K562 (cell line): ENCODE results near the gene FASN. TPM values are rescaled to one million over a fixed set of nuclear protein-coding genes. Genes with fewer than 3 reads are reported as not detected.

Experiments
- ATAC-seq: fragments of 200-7000 bp; cut with Tn5 transposase; 3 replicates; pipeline ENCODE4 v1.9.1; 2020; ENCODE audit warnings: moderate library complexity
- BruUV-seq: library from RNA; stranded (reverse); fragments of 400-500 nt; replicated peaks from 2 replicates; lab custom pipeline; 2021; lab: Mats Ljungman, UMichigan
- CTCF ChIA-PET: fragments of 300-600 bp; formaldehyde crosslinking; extraction: SDS; loops from one replicate; lab custom pipeline; 2021; ENCODE audit warnings: low intra/inter-chr PET ratio; lab: Yijun Ruan, JAX
- POLR2A ChIA-PET: fragments of 300-600, 350-650 bp; sonication (Branson Sonifier 250); formaldehyde crosslinking; extraction: SDS; loops from one replicate; lab custom pipeline; 2021; ENCODE audit warnings: antibody characterized with exemption, inconsistent platforms; lab: Yijun Ruan, JAX
- DNase-seq, 4 experiments: peaks; one replicate each; pipeline versions ENCODE4 v3.0.0 to v3.0.0-alpha.2; 2011 to 2018; ENCODE audit warnings: low spot score in 3 of 4, mixed read lengths in 3 of 4; ENCODE audit errors: extremely low read depth in 1 of 4
- FAIRE-seq: peaks from 2 replicates; lab custom pipeline; 2011; peaks lifted over from hg19 to GRCh38; lab: Jason Lieb, UNC
- H2AFZ ChIP-seq: 2 replicates; pipeline ENCODE4 v1.6.0; 2011; ENCODE audit warnings: low read depth, low read length, control low read depth, inconsistent platforms
- H3K27ac ChIP-seq: fragments of 200-600 bp; 3 replicates; pipeline ENCODE4 v1.8.0; 2011; ENCODE audit warnings: low read depth, mild to moderate bottlenecking, control low read depth, inconsistent platforms, low read length, moderate library complexity, mixed read lengths; ENCODE audit errors: extremely low read depth
- H3K27me3 ChIP-seq, 2 experiments: fragments of 300-600 bp in 1 of 2; 2 replicates in 1 of 2; 3 replicates in 1 of 2; pipeline versions ENCODE4 v1.6.0 to v1.8.0; 2011; ENCODE audit warnings: inconsistent platforms in 2 of 2, low read length in 2 of 2, mild to moderate bottlenecking in 1 of 2, mixed read lengths in 1 of 2, moderate library complexity in 1 of 2; ENCODE audit not compliant: control insufficient read depth in 2 of 2, insufficient read depth in 2 of 2
- H3K36me3 ChIP-seq: fragments of 300-600 bp; 3 replicates; pipeline ENCODE4 v1.8.0; 2011; ENCODE audit warnings: mild to moderate bottlenecking, low read length, inconsistent platforms; ENCODE audit not compliant: control insufficient read depth, insufficient read depth
- H3K4me1 ChIP-seq, 2 experiments: fragments of 200-600 bp in 1 of 2; replicated peaks in 1 of 2; 2 replicates in 1 of 2; 3 replicates in 1 of 2; pipeline versions ENCODE4 v1.5.1 to v1.8.0; 2011; ENCODE audit warnings: inconsistent platforms in 2 of 2, low read length in 2 of 2, mild to moderate bottlenecking in 1 of 2, mixed read lengths in 1 of 2, moderate library complexity in 1 of 2; ENCODE audit not compliant: control insufficient read depth in 2 of 2, insufficient read depth in 2 of 2
- H3K4me2 ChIP-seq: 2 replicates; pipeline ENCODE4 v1.6.1; 2011; ENCODE audit warnings: low read length, control low read depth, inconsistent platforms, mixed read lengths; ENCODE audit not compliant: insufficient read depth
- H3K4me3 ChIP-seq: fragments of 200-600 bp; sonication (generic), shearing (Covaris generic); 2 replicates; pipeline ENCODE4 v1.5.1; 2016; ENCODE audit warnings: control low read depth, inconsistent platforms
- H3K79me2 ChIP-seq: fragments of 200-600 bp; 3 replicates; pipeline ENCODE4 v1.8.0; 2011; ENCODE audit warnings: low read length, inconsistent platforms; ENCODE audit not compliant: control insufficient read depth, insufficient read depth
- H3K9ac ChIP-seq, 2 experiments: 2 replicates each; pipeline versions ENCODE4 v1.6.0 to v1.6.1; 2011; ENCODE audit warnings: low read depth in 2 of 2, low read length in 2 of 2, control low read depth in 1 of 2, inconsistent platforms in 1 of 2, mild to moderate bottlenecking in 1 of 2, mixed read lengths in 1 of 2; ENCODE audit not compliant: insufficient read depth in 1 of 2
- H3K9me1 ChIP-seq: one replicate; pipeline ENCODE4 v1.6.0; 2011; ENCODE audit warnings: inconsistent platforms, mild to moderate bottlenecking, low read length, moderate library complexity; ENCODE audit not compliant: control insufficient read depth, insufficient read depth
- H3K9me3 ChIP-seq: replicated peaks from 2 replicates; pipeline ENCODE4 v1.5.1; 2011; ENCODE audit warnings: low read depth, low read length, inconsistent platforms; ENCODE audit not compliant: control insufficient read depth, insufficient read depth
- H4K20me1 ChIP-seq: replicated peaks from 2 replicates; pipeline ENCODE4 v1.6.1; 2011; ENCODE audit warnings: low read length, inconsistent platforms, mixed read lengths; ENCODE audit not compliant: control insufficient read depth, insufficient read depth
- DMBX1 ChIP-seq: fragments of 250-450 bp; sonication (Bioruptor Pico); IDR thresholded peaks from 2 replicates; pipeline ENCODE4 v1.8.0; 2022; ENCODE audit warnings: inconsistent platforms, mild to moderate bottlenecking, moderate library complexity, borderline replicate concordance
- EHMT2 ChIP-seq: fragments of 450-650 bp; IDR thresholded peaks from 2 replicates; pipeline ENCODE4 v1.6.1; 2018; ENCODE audit warnings: antibody characterized with exemption
- FOXA3 ChIP-seq, 2 experiments: fragments of 450-650 bp in 1 of 2; sonication (generic) in 1 of 2; formaldehyde crosslinking; IDR thresholded peaks in 1 of 2; conservative IDR thresholded peaks in 1 of 2; 2 replicates each; pipeline versions ENCODE4 v1.4.0 to v1.8.0; 2020 to 2022; ENCODE audit warnings: mild to moderate bottlenecking in 2 of 2, missing genetic modification reagents in 1 of 2
- FOXK2 ChIP-seq, 2 experiments: fragments of 450-650 bp; IDR thresholded peaks in 1 of 2; conservative IDR thresholded peaks in 1 of 2; 2 replicates each; pipeline ENCODE4 v1.6.1; 2016; ENCODE audit warnings: low read depth in 2 of 2, mild to moderate bottlenecking in 1 of 2
- HNRNPUL1 ChIP-seq: fragments of 200-400 bp; formaldehyde crosslinking; IDR thresholded peaks from 2 replicates; pipeline ENCODE4 v1.6.1; 2017; ENCODE audit warnings: low read length
- RB1 ChIP-seq: fragments of 450-650 bp; IDR thresholded peaks from 2 replicates; pipeline ENCODE4 v1.6.1; 2017; ENCODE audit warnings: low read depth, mild to moderate bottlenecking
- RBM25 ChIP-seq: fragments of 200-400 bp; formaldehyde crosslinking; IDR thresholded peaks from 2 replicates; pipeline ENCODE4 v1.6.1; 2018; ENCODE audit warnings: low read length, low read depth, moderate library complexity; ENCODE audit not compliant: severe bottlenecking
- SREBF1 ChIP-seq: fragments of 150-350 bp; IDR thresholded peaks from 2 replicates; pipeline ENCODE4 v1.6.1; 2014; ENCODE audit warnings: antibody characterized with exemption, low read depth, low read length, borderline replicate concordance
- ZKSCAN8 ChIP-seq: fragments of 200-800 bp; sonication (Bioruptor generic); IDR thresholded peaks from 2 replicates; pipeline ENCODE4 v1.6.1; 2016; ENCODE audit warnings: missing genetic modification characterization, missing compliant biosample characterization
- ZNF143 ChIP-seq: sonication (generic); formaldehyde crosslinking; IDR thresholded peaks from 2 replicates; pipeline ENCODE4 v1.9.0; 2022; ENCODE audit warnings: mild to moderate bottlenecking, missing genetic modification reagents
- ZSCAN29 ChIP-seq: fragments of 450-650 bp; IDR thresholded peaks from 2 replicates; pipeline ENCODE4 v1.6.1; 2017
- WGBS: fragments of 100-300 bp; shearing (Covaris generic); methylation state at CpG from one replicate; pipeline ENCODE4 v1.1.6; 2016; ENCODE audit warnings: low coverage, mixed read lengths; ENCODE audit not compliant: insufficient coverage; ENCODE audit errors: missing lambda C conversion rate; 5-methylcytosine and 5-hydroxymethylcytosine counted together
- in situ Hi-C: fragments of 300-500 bp; cut with MboI; formaldehyde crosslinking; loops from 4 replicates; pipeline ENCODE4 v1.15.0; 2018; ENCODE audit warnings: inconsistent platforms, mixed read lengths
- intact Hi-C: fragments of 100-400 bp; cut with micrococcal nuclease; formaldehyde crosslinking; loops from 2 replicates; pipeline ENCODE4 v1.14.2; 2022
- polyA plus RNA-seq, 8 experiments: library from polyadenylated mRNA; depleted of rRNA in 4 of 8; stranded (reverse) in 5 of 8; unstranded in 3 of 8; fragments of >200 nt; fragmentation: Nextera tagmentation in 2 of 8; fragmentation: Illumina TruSeq in 1 of 8; extraction: Ambion mirVana in 2 of 8; extraction: Trizol in 1 of 8; gene quantifications; 2 replicates each; pipeline versions ENCODE4 v1.2.1 to v1.2.3, GENCODE V29; 2011 to 2014; ENCODE audit warnings: inconsistent platforms in 1 of 8, missing spikeins in 1 of 8
- total RNA-seq, 7 experiments: library from RNA; depleted of rRNA in 6 of 7; stranded (reverse); fragments of >200 nt in 6 of 7; fragmentation: Illumina TruSeq in 2 of 7; extraction: Trizol in 2 of 7; gene quantifications; 2 replicates each; pipeline versions ENCODE4 v1.2.1 to v1.2.3, GENCODE V29; 2011 to 2021; ENCODE audit warnings: low replicate concordance in 1 of 7
- TF ChIP-seq, protein P1 (sequence below): fragments of 250-450 bp; sonication (Bioruptor Pico); IDR thresholded peaks from 2 replicates; pipeline ENCODE4 v1.6.1; 2021; ENCODE audit warnings: mild to moderate bottlenecking
- TF ChIP-seq, protein P2 (sequence below), 2 experiments: fragments of 450-650 bp; IDR thresholded peaks; 2 replicates each; pipeline ENCODE4 v1.6.1; 2018; ENCODE audit warnings: mild to moderate bottlenecking in 2 of 2, low read depth in 1 of 2; ENCODE audit not compliant: partially characterized antibody in 2 of 2
- TF ChIP-seq, protein P3 (sequence below): sonication (generic); formaldehyde crosslinking; IDR thresholded peaks from 2 replicates; pipeline ENCODE4 v1.8.0; 2023; ENCODE audit warnings: mild to moderate bottlenecking, missing genetic modification reagents

Gene FASN
- total and polyA plus RNA-seq, 9 of the 15 experiments (the other 6 are each of a cell fraction or from before 2014, with no cell fraction given), result 0.15 to 663 (median 49.9) TPM

- intact Hi-C loops, result no loop called here
- Histone ChIP-seq H3K9me1 (no peaks in the 10 kb centered on the region), H3K4me3 (no peak overlapping the region), H3K4me2 (no peak overlapping the region), H3K27ac (no peak overlapping the region), H3K27me3 (no peaks in the 10 kb centered on the region), H2AFZ (no peak overlapping the region), H3K36me3 (no peaks in the 10 kb centered on the region), H3K9me3 (no peaks in the 10 kb centered on the region), H3K79me2 (no peaks in the 10 kb centered on the region), H4K20me1 (no peaks in the 10 kb centered on the region), H3K4me1 (peaks cover 6 to 11% of the 10 kb centered on the region in 2 experiments; a peak in 4 of 5 replicates), H3K9ac (peak overlapping the region in 1 of 2 experiments; percentile 83; a peak in 2 of 4 replicates)
- in situ Hi-C loops, result no loop called here
- ATAC-seq (no peak), FAIRE-seq (no peak), DNase-seq (no peak)
- WGBS, result 94% methylated on average over 12 of the region's 13 CpGs
- POLR2A ChIA-PET, result interaction anchor here (0.6 to 2.1 kb wide), 3 partner anchors 10 to 111 kb away, joined by 3 to 7 read pairs (median 4); no protein-coding TSS in a partner anchor
- CTCF ChIA-PET, result no interaction called here
- TF ChIP-seq RB1, result no peak
- TF ChIP-seq, protein P1, sequence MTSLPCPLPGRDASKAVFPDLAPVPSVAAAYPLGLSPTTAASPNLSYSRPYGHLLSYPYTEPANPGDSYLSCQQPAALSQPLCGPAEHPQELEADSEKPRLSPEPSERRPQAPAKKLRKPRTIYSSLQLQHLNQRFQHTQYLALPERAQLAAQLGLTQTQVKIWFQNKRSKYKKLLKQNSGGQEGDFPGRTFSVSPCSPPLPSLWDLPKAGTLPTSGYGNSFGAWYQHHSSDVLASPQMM, result no peak
- no peak for TF ChIP-seq FOXK2 (conservative IDR thresholded peaks at IDR 0.05 in 1 of 2, IDR thresholded peaks at IDR 0.05 in 1 of 2; ENCODE audit: low read depth in 2 of 2)
- TF ChIP-seq, protein P2, sequence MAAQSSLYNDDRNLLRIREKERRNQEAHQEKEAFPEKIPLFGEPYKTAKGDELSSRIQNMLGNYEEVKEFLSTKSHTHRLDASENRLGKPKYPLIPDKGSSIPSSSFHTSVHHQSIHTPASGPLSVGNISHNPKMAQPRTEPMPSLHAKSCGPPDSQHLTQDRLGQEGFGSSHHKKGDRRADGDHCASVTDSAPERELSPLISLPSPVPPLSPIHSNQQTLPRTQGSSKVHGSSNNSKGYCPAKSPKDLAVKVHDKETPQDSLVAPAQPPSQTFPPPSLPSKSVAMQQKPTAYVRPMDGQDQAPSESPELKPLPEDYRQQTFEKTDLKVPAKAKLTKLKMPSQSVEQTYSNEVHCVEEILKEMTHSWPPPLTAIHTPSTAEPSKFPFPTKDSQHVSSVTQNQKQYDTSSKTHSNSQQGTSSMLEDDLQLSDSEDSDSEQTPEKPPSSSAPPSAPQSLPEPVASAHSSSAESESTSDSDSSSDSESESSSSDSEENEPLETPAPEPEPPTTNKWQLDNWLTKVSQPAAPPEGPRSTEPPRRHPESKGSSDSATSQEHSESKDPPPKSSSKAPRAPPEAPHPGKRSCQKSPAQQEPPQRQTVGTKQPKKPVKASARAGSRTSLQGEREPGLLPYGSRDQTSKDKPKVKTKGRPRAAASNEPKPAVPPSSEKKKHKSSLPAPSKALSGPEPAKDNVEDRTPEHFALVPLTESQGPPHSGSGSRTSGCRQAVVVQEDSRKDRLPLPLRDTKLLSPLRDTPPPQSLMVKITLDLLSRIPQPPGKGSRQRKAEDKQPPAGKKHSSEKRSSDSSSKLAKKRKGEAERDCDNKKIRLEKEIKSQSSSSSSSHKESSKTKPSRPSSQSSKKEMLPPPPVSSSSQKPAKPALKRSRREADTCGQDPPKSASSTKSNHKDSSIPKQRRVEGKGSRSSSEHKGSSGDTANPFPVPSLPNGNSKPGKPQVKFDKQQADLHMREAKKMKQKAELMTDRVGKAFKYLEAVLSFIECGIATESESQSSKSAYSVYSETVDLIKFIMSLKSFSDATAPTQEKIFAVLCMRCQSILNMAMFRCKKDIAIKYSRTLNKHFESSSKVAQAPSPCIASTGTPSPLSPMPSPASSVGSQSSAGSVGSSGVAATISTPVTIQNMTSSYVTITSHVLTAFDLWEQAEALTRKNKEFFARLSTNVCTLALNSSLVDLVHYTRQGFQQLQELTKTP (IDR thresholded peaks at IDR 0.05; ENCODE audit: low read depth in 1 of 2, partially characterized antibody in 2 of 2), result no peak
- TF ChIP-seq RBM25, result no peak
- TF ChIP-seq ZNF143 (CRISPR knock-in tag), result no peak
- no peak for TF ChIP-seq SREBF1
- no peak for TF ChIP-seq HNRNPUL1
- no peak for TF ChIP-seq ZSCAN29
- no peak for TF ChIP-seq FOXA3 (CRISPR knock-in tag; conservative IDR thresholded peaks at IDR 0.05 in 1 of 2, IDR thresholded peaks at IDR 0.05 in 1 of 2)
- TF ChIP-seq EHMT2, result no peak
- TF ChIP-seq ZKSCAN8, result no peak
- no peak for TF ChIP-seq DMBX1
- TF ChIP-seq, protein P3, sequence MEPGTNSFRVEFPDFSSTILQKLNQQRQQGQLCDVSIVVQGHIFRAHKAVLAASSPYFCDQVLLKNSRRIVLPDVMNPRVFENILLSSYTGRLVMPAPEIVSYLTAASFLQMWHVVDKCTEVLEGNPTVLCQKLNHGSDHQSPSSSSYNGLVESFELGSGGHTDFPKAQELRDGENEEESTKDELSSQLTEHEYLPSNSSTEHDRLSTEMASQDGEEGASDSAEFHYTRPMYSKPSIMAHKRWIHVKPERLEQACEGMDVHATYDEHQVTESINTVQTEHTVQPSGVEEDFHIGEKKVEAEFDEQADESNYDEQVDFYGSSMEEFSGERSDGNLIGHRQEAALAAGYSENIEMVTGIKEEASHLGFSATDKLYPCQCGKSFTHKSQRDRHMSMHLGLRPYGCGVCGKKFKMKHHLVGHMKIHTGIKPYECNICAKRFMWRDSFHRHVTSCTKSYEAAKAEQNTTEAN, result no peak
- no TSS peak for BruUV-seq
Observed at GRCh38 chr17:82145550-82146155, 47.6 kb upstream of the FASN start.
